ENCODE results near the gene NDUFS3. TPM values are rescaled to one million over a fixed set of nuclear protein-coding genes. Genes with fewer than 3 reads are reported as not detected.

The NDUFS3 gene
- total RNA-seq, 1 experiment from 2014 or later: 104 TPM

- no peak overlapping the region for H3K27ac Mint-ChIP-seq (ENCODE audit: unreplicated experiment)
- BruUV-seq (replicated peaks): no TSS peak
- no peaks in the 10 kb centered on the region for H3K4me1 Mint-ChIP-seq (ENCODE audit: low read depth, unreplicated experiment)
- DNase-seq: peak; percentile 25
- no peak for TF ChIP-seq CTCF (IDR thresholded peaks at IDR 0.05; ENCODE audit: unreplicated experiment)
- H3K4me3 Mint-ChIP-seq (ENCODE audit: low read depth, unreplicated experiment): no peak overlapping the region
- no peaks in the 10 kb centered on the region for H3K9me3 Mint-ChIP-seq (ENCODE audit: low read depth, unreplicated experiment)
- CTCF ChIA-PET: no interaction called here
- H3K36me3 Mint-ChIP-seq (ENCODE audit: insufficient read depth, unreplicated experiment): peaks cover 23% of the 10 kb centered on the region
- intact Hi-C loops (cut with micrococcal nuclease; ENCODE audit: unreplicated experiment): no loop called here
- H3K27me3 Mint-ChIP-seq (ENCODE audit: unreplicated experiment): no peaks in the 10 kb centered on the region
Observed at GRCh38 chr11:47616726-47617416, 38.0 kb downstream of the NDUFS3 start.

GRCh38 chr11:47617417-47617809 is 38.5 kb downstream of the NDUFS3 start:
- intact Hi-C loops (cut with micrococcal nuclease; ENCODE audit: unreplicated experiment): no loop called here
- CTCF ChIA-PET: no interaction called here

GRCh38 chr11:47620836-47621378 is 42.0 kb downstream of the NDUFS3 start:
- intact Hi-C loops (cut with micrococcal nuclease; ENCODE audit: unreplicated experiment): no loop called here
- Mint-ChIP-seq H3K4me1 (ENCODE audit: low read depth, unreplicated experiment) (no peaks in the 10 kb centered on the region), H3K9me3 (ENCODE audit: low read depth, unreplicated experiment) (no peaks in the 10 kb centered on the region), H3K36me3 (ENCODE audit: insufficient read depth, unreplicated experiment) (peaks cover 38% of the 10 kb centered on the region), H3K27me3 (ENCODE audit: unreplicated experiment) (no peaks in the 10 kb centered on the region), H3K4me3 (ENCODE audit: low read depth, unreplicated experiment) (no peak overlapping the region), H3K27ac (ENCODE audit: unreplicated experiment) (no peak overlapping the region)
- DNase-seq: no peak
- CTCF ChIA-PET: interaction anchor here (0.6 kb wide), 1 partner anchor 68 kb away, joined by 3 read pairs; no protein-coding TSS in a partner anchor
- TF ChIP-seq CTCF (IDR thresholded peaks at IDR 0.05; ENCODE audit: unreplicated experiment): no peak
- no TSS peak for BruUV-seq (replicated peaks)

More at GRCh38 chr11:47617417-47617809, 38.5 kb downstream of the NDUFS3 start:
- no peak for TF ChIP-seq CTCF (IDR thresholded peaks at IDR 0.05; ENCODE audit: unreplicated experiment)
- Mint-ChIP-seq H3K4me1 (ENCODE audit: low read depth, unreplicated experiment) (no peaks in the 10 kb centered on the region), H3K27me3 (ENCODE audit: unreplicated experiment) (no peaks in the 10 kb centered on the region), H3K9me3 (ENCODE audit: low read depth, unreplicated experiment) (no peaks in the 10 kb centered on the region), H3K4me3 (ENCODE audit: low read depth, unreplicated experiment) (no peak overlapping the region), H3K27ac (ENCODE audit: unreplicated experiment) (no peak overlapping the region), H3K36me3 (ENCODE audit: insufficient read depth, unreplicated experiment) (peaks cover 27% of the 10 kb centered on the region)
- no TSS peak for BruUV-seq (replicated peaks)
- DNase-seq: no peak

- Mint-ChIP-seq H3K9me3 (ENCODE audit: low read depth, unreplicated experiment) (no peaks in the 10 kb centered on the region), H3K4me1 (ENCODE audit: low read depth, unreplicated experiment) (no peaks in the 10 kb centered on the region), H3K27ac (ENCODE audit: unreplicated experiment) (no peak overlapping the region), H3K4me3 (ENCODE audit: low read depth, unreplicated experiment) (no peak overlapping the region), H3K27me3 (ENCODE audit: unreplicated experiment) (no peaks in the 10 kb centered on the region), H3K36me3 (ENCODE audit: insufficient read depth, unreplicated experiment) (peaks cover 48% of the 10 kb centered on the region)
- CTCF ChIA-PET: no interaction called here
- DNase-seq: no peak
- intact Hi-C loops (cut with micrococcal nuclease; ENCODE audit: unreplicated experiment): no loop called here
- BruUV-seq (replicated peaks): no TSS peak
- no peak for TF ChIP-seq CTCF (IDR thresholded peaks at IDR 0.05; ENCODE audit: unreplicated experiment)
Observed at GRCh38 chr11:47626234-47626633, 47.4 kb downstream of the NDUFS3 start.
